SH-SY5Y (cell line): ENCODE data around the gene SNAP25.

ENCODE experiments used
- GATA2 ChIP-seq: IDR thresholded peaks from 2 replicates; pipeline ENCODE4 v1.6.1; 2011; ENCODE audit warnings: mild to moderate bottlenecking, low read depth, low read length
- GATA3 ChIP-seq: IDR thresholded peaks from 2 replicates; pipeline ENCODE4 v1.6.1; 2011; ENCODE audit warnings: low read depth, mild to moderate bottlenecking, low read length, moderate library complexity

The SNAP25 gene

DNA sequence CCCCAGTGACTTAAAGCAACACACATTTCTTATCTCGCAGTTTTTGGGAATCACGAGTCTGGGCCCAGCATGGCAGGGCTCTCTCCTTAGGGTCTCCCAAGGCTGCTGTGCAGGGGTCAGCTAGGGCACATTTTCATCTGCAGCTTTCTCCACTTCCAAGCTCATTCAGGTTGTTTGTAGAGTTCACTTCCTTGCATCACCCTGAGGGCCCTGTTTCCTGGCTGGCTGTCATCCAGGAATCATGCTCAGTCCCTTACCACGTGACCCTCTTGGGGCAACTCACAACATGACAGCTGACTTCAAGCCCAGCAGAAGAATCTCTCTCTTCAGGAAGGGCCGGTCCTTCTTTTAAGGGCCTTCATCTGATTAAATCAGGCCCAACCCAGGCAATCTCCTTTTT is 21.3 kb downstream of the SNAP25 start:
- no peak for TF ChIP-seq GATA2
- no peak for TF ChIP-seq GATA3

DNA sequence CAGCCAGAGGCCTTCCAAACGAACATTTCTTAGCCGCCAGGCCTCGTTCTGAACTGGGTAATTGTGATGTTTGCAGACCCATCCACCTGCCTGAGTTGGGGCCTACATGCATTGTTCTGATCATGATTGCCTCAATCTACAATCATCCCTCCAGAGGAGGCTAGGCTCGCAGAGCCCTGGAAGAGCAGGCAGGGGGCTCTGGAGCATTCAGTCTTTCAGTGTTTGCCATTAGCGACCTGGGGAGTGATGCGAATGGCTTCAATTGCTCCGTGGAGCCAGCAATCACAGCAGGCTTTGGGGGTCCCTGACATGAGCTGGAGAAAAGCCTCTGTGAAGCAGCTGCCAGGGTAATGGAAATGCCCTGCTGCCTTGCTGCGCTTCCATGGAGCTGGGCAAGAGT is 22.0 kb downstream of the SNAP25 start:
- TF ChIP-seq GATA3 (no peak), GATA2 (no peak)

GRCh38 chr20:10242166-10242565 is 23.5 kb downstream of the SNAP25 start:
- TF ChIP-seq GATA3 (no peak), GATA2 (no peak)

DNA sequence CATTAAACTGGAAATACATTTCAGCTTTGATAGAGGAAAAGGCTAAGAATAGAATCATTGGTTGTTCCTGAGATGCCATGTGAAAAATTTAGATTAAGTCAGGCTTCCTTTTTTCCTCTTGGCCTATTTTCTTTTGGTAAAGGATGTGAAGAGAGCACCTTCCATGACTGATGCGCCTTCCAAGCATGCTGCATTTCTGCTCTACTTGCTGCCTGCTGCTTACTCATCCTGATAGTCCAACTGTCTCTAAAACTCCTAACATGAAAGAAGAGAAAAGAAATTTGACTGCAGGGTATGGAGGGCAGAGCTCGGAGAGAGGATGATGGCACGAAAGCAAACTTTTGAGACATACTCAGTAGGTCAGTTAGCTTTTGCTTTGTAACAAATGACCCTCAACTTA is 28.8 kb downstream of the SNAP25 start:
- TF ChIP-seq GATA3 (no peak), GATA2 (no peak)

DNA sequence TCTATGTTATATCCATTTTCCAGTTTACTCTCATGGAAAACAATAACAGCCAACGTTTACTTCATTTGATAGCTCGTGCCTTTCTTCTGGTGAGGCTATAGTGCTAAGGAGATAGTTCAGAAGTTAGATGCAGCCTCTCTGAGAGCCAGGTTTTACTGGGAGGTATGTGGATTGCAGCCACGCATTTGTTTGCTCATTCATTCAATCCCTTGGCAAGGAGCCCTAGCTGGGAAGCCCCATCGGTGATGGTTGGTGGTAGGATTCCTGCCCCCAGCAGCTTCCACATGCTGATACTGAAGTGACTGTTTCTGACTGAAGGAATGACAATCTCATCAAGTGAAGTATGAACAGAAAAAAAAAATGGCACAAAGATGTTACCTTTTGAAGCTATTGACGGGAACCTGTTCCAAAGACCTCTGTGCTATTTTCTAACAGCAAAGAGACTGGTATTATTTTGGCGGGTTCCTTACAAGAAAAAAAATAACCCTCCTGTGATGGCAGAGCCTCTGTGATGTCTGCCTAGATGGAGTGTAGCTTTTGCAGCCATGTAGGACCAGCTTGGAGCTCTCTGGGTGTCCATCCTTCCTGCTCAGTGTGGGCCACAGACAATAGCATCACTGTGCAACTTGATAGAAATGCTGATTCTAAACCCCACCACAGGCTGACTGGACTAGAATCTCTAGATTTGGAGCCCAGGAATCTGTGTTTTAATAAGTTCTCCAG is 30.6 kb downstream of the SNAP25 start:
- TF ChIP-seq GATA3 (no peak), GATA2 (no peak)

GRCh38 chr20:10249822-10250221 is 31.2 kb downstream of the SNAP25 start:
- TF ChIP-seq GATA3 (no peak), GATA2 (no peak)

DNA sequence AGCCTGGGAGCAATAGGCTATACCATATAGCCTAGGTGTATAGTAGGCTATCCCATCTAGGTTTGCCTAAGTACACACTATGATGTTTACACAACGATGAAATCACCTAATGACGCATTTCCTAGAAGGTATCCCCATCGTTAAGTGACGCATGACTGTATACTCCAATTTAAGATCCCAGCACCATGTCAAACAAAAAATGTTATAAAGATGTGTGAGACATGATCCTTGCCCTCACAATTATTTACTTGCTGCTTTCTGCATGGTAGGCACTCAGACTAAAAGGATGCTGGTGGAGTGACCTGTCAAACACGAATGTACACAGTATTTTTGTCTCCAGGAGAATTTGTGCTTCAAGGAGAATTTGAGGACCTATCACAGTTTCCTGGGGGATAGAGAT is 32.3 kb downstream of the SNAP25 start:
- TF ChIP-seq GATA3, result no peak
- no peak for TF ChIP-seq GATA2

- TF ChIP-seq GATA2, result no peak
- TF ChIP-seq GATA3, result no peak
Observed at GRCh38 chr20:10253780-10254179, 35.1 kb downstream of the SNAP25 start.

DNA sequence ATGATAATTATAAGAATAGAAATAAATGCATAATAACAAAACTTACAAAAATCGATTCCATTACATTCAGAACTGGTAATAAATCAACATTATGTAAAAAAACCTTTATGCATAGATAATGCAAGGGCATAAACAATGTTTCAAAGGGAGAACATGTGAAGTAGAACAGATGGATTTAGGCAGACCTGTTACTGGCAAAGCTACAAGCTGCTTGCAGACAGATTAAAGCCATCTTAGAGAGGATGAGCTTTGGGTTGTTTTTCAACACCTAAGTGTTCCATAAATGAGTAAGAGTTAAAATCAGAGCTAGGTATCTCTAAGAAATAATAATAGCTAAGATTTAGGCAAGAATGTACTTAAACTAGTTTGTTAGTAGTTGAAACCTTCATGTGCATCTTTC is 37.2 kb downstream of the SNAP25 start:
- TF ChIP-seq GATA2 (no peak), GATA3 (no peak)

DNA sequence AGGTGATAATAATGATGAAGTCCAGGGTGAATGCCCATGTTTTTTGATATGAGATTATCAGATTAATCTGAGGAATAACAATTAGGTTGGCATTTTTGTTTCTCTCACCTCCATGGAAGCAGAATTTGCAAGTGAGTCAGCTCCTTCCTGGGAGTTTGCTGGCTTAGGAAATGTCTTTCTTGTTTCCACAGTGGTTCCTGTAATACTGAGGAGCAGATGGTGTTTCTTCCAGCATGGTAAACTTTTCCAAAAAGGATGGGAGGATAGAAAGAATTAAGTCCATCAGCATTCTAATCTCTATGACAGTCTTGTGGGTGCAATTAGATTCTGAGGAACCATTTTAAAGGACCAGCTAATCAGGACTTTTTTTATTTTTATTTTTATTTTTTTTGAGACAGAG is 40.5 kb downstream of the SNAP25 start:
- TF ChIP-seq GATA3, result no peak
- TF ChIP-seq GATA2, result no peak

- no peak for TF ChIP-seq GATA2
Observed at GRCh38 chr20:10260316-10260715, 41.7 kb downstream of the SNAP25 start.

- TF ChIP-seq GATA3 (no peak), GATA2 (no peak)
Observed at GRCh38 chr20:10261702-10262101, 43.1 kb downstream of the SNAP25 start.

GRCh38 chr20:10263385-10264165 is 44.9 kb downstream of the SNAP25 start:
- TF ChIP-seq GATA3, result no peak

DNA sequence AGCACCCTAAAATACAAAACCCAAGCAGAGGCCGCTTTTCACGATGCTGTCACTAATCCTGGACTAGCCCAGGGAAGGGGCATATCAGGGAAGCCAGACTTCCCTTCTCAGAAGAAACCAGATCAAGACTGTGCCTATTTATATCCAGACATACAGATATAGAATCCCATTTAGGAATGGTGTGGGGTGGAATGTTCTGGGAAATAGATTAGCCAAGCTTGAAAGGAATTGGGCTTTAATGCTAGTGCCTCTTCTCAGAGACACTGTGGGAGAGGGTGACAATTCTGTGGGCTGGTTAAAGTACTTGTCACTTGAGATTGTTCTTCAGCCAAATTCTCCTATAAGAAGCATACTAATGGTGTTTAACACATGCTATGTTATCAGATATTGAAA is 45.5 kb downstream of the SNAP25 start:
- no peak for TF ChIP-seq GATA3
- TF ChIP-seq GATA2, result no peak

DNA sequence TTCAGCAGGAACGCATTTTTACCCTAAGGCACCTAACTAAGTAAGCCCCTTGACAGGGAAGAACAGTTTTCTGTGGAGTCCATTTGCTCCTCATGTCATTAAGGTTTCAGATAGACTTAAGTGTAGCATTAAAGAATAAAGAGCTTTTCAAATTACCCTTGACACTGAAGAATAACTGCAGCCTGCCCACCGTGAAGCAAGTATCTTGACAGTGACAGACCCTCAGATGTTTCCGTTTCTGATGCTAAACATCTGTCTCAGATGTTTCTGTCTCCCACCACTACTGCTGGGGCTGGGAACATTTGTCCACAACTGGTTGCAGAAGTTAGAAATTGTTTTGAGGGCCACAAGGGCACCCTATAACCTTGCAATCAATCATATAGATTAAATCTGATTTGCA is 50.0 kb downstream of the SNAP25 start:
- TF ChIP-seq GATA3, result no peak
- no peak for TF ChIP-seq GATA2
